Effector memory CD4-positive, alpha-beta T cell (primary cell): ENCODE data around the gene ADAMTS10.

ENCODE experiments used
- DNase-seq, 3 donors: peaks; one replicate each; pipeline ENCODE4 v3.0.0-alpha.2; 2020
- H3K27ac ChIP-seq: 2 replicates; pipeline ENCODE4 v1.7.0; 2013; ENCODE audit warnings: mild to moderate bottlenecking, low read length, moderate library complexity; ENCODE audit not compliant: insufficient read depth, poor library complexity, severe bottlenecking
- H3K27me3 ChIP-seq: replicated peaks from 2 replicates; pipeline ENCODE4 v1.7.0; 2013; ENCODE audit warnings: mild to moderate bottlenecking, low read length; ENCODE audit not compliant: insufficient read depth, control insufficient read depth, poor library complexity, severe bottlenecking
- H3K36me3 ChIP-seq: 2 replicates; pipeline ENCODE4 v1.7.0; 2013; ENCODE audit warnings: mild to moderate bottlenecking, low read length, moderate library complexity; ENCODE audit not compliant: control insufficient read depth, insufficient read depth
- H3K4me1 ChIP-seq: 2 replicates; pipeline ENCODE4 v1.7.0; 2013; ENCODE audit warnings: low read length, mild to moderate bottlenecking; ENCODE audit not compliant: control insufficient read depth, insufficient read depth, poor library complexity, severe bottlenecking
- H3K4me3 ChIP-seq: 2 replicates; pipeline ENCODE4 v1.7.0; 2013; ENCODE audit warnings: low read length, low read depth, mild to moderate bottlenecking; ENCODE audit not compliant: insufficient read depth, poor library complexity, severe bottlenecking
- H3K9me3 ChIP-seq: 2 replicates; pipeline ENCODE4 v1.7.0; 2013; ENCODE audit warnings: mild to moderate bottlenecking, low read length, moderate library complexity; ENCODE audit not compliant: control insufficient read depth

ADAMTS10 gene

GRCh38 chr19:8600064-8600463 lies 10.5 kb downstream of the ADAMTS10 start:
- Histone ChIP-seq H3K27ac (no peak overlapping the region), H3K9me3 (no peaks in the 10 kb centered on the region), H3K4me3 (no peak overlapping the region), H3K27me3 (no peaks in the 10 kb centered on the region), H3K4me1 (no peaks in the 10 kb centered on the region), H3K36me3 (peaks cover 7% of the 10 kb centered on the region)
- DNase-seq, result no peak

- Histone ChIP-seq H3K27ac (no peak overlapping the region), H3K27me3 (no peaks in the 10 kb centered on the region), H3K4me1 (peaks cover 12% of the 10 kb centered on the region), H3K4me3 (no peak overlapping the region), H3K36me3 (peaks cover 6% of the 10 kb centered on the region), H3K9me3 (no peaks in the 10 kb centered on the region)
- no peak for DNase-seq
These were observed 14.3 kb downstream of the ADAMTS10 start for GRCh38 chr19:8596168-8596567.

GRCh38 chr19:8595651-8596050 lies 14.9 kb downstream of the ADAMTS10 start:
- H3K36me3 ChIP-seq, result peaks cover 6% of the 10 kb centered on the region
- no peak overlapping the region for H3K4me3 ChIP-seq
- no peaks in the 10 kb centered on the region for H3K9me3 ChIP-seq
- DNase-seq, result no peak
- H3K27me3 ChIP-seq, result no peaks in the 10 kb centered on the region
- no peak overlapping the region for H3K27ac ChIP-seq
- peaks cover 12% of the 10 kb centered on the region for H3K4me1 ChIP-seq

- H3K4me3 ChIP-seq, result no peak overlapping the region
- no peak for DNase-seq
- H3K27me3 ChIP-seq, result no peaks in the 10 kb centered on the region
- no peak overlapping the region for H3K27ac ChIP-seq
- peaks cover 3% of the 10 kb centered on the region for H3K36me3 ChIP-seq
- H3K4me1 ChIP-seq, result peaks cover 12% of the 10 kb centered on the region
- H3K9me3 ChIP-seq, result no peaks in the 10 kb centered on the region
These were observed 16.6 kb downstream of the ADAMTS10 start for GRCh38 chr19:8593931-8594330.

GRCh38 chr19:8592231-8593009 lies 18.1 kb downstream of the ADAMTS10 start:
- H3K36me3 ChIP-seq, result peaks cover 3% of the 10 kb centered on the region
- peak; percentile 95 to 97 (median 95) for DNase-seq
- H3K27ac ChIP-seq, result no peak overlapping the region
- no peaks in the 10 kb centered on the region for H3K27me3 ChIP-seq
- H3K4me1 ChIP-seq, result peaks cover 12% of the 10 kb centered on the region
- H3K9me3 ChIP-seq, result no peaks in the 10 kb centered on the region
- peak overlapping the region; percentile 35 for H3K4me3 ChIP-seq

- H3K9me3 ChIP-seq, result no peaks in the 10 kb centered on the region
- H3K27ac ChIP-seq, result no peak overlapping the region
- H3K27me3 ChIP-seq, result no peaks in the 10 kb centered on the region
- no peaks in the 10 kb centered on the region for H3K36me3 ChIP-seq
- H3K4me3 ChIP-seq, result no peak overlapping the region
- H3K4me1 ChIP-seq, result peaks cover 12% of the 10 kb centered on the region
- DNase-seq, result no peak
These were observed 21.3 kb downstream of the ADAMTS10 start for GRCh38 chr19:8589177-8589714.

GRCh38 chr19:8585894-8586750 lies 24.4 kb downstream of the ADAMTS10 start:
- Histone ChIP-seq H3K27ac (no peak overlapping the region), H3K36me3 (no peaks in the 10 kb centered on the region), H3K4me1 (no peaks in the 10 kb centered on the region), H3K9me3 (no peaks in the 10 kb centered on the region), H3K4me3 (no peak overlapping the region), H3K27me3 (no peaks in the 10 kb centered on the region)
- DNase-seq, result peak; percentile 29 to 59 (median 49)

- no peak overlapping the region for H3K27ac ChIP-seq
- DNase-seq, result no peak
- no peak overlapping the region for H3K4me3 ChIP-seq
- no peaks in the 10 kb centered on the region for H3K27me3 ChIP-seq
- H3K4me1 ChIP-seq, result peaks cover 5% of the 10 kb centered on the region
- no peaks in the 10 kb centered on the region for H3K9me3 ChIP-seq
- no peaks in the 10 kb centered on the region for H3K36me3 ChIP-seq
These were observed 25.3 kb downstream of the ADAMTS10 start for GRCh38 chr19:8584965-8585893.

- Histone ChIP-seq H3K9me3 (no peaks in the 10 kb centered on the region), H3K4me3 (no peak overlapping the region), H3K27me3 (no peaks in the 10 kb centered on the region), H3K27ac (no peak overlapping the region), H3K36me3 (no peaks in the 10 kb centered on the region), H3K4me1 (peaks cover 32% of the 10 kb centered on the region)
- DNase-seq, result peak; percentile 66 to 83 (median 78)
These were observed 29.7 kb downstream of the ADAMTS10 start for GRCh38 chr19:8580710-8581281.
